ENCODE results near the gene CLN3. TPM values are rescaled to one million over a fixed set of nuclear protein-coding genes. Genes with fewer than 3 reads are reported as not detected.
"Not testable (repeated sequence)": the region's sequence is repeated elsewhere in the genome, so short reads cannot be mapped to it uniquely, and the experiment has no call there.

The CLN3 gene
- total RNA-seq, 1 experiment from 2014 or later: 62.7 TPM

GRCh38 chr16:28495795-28496749, 4.2 kb upstream of the CLN3 start:
- in situ Hi-C loops (cut with HindIII; ENCODE audit: low sequenced_read_pairs): no loop called here
- DNase-seq (ENCODE audit: low spot score): no peak

- DNase-seq (ENCODE audit: low spot score): peak; percentile 12
- in situ Hi-C loops (cut with HindIII; ENCODE audit: low sequenced_read_pairs): no loop called here
Measured at GRCh38 chr16:28495098-28495793, 3.4 kb upstream of the CLN3 start.

- no peak for DNase-seq (ENCODE audit: low spot score)
- in situ Hi-C loops (cut with HindIII; ENCODE audit: low sequenced_read_pairs): no loop called here
Measured at GRCh38 chr16:28494121-28494851, 2.4 kb upstream of the CLN3 start, which contains the start of gene APOBR. Gene APOBR (plus strand): TSS chr16:28494643. CDS start chr16:28494682, 39 bp downstream.

DNA sequence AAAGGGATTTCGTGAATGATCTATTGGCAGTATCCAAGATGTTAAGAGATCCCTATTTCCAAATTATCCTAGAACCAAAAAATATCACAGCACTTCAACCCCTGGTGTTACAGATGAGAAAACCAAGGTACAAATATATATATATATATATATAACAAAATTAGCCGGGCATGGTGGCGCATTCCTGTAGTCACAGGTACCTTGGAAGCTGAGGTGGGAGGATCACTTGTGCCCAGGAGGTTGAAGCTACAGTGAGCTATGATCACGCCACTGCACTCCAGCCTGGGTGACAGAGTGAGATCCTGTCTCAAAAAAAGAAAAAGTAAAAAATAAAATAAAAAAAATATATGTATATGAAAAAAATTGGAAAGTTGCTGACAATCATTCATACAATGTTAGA, 637 bp upstream of the CLN3 start:
- no peak for DNase-seq (ENCODE audit: low spot score)
- in situ Hi-C loops (cut with HindIII; ENCODE audit: low sequenced_read_pairs): no loop called here

DNA sequence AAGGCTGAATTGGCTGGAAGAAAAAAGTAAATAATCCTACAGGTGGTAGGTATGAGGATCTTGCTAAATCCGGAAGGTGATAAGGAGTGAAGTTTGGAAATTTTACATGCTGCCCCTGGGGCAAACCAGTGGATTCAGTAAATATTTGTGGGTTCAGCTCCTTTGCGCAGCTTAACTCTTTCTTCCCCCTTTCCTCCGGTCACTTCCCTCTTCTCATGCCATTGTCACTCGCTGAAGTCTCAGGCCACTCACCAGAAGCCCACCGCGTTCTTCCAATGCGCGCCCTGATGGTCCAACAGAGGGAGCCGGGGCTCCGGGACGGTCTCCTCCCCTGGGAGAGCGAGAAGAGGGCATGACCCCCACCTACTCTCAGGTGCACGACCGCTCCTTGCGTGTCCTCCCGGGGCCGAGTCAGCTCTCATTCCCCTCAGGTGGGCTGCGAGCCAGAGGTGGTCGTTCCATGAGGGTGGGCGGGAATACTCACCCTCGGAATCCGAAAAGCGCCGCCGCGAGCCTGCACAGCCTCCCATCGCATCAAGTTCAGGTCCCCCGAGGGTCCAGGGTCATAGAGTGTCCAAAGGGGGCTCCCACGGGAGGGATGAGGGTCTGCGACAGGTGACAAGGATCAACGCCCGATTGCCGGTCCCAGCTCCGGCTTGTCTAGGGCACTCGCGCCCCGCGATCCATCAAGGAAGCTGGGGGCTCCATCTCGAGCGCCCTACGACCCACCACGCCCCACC, 474 bp downstream of the CLN3 start:
- DNase-seq (ENCODE audit: low spot score): peak; percentile 18
- in situ Hi-C loops (cut with HindIII; ENCODE audit: low sequenced_read_pairs): no loop called here

GRCh38 chr16:28486266-28486665, 5.6 kb downstream of the CLN3 start:
- in situ Hi-C loops (cut with HindIII; ENCODE audit: low sequenced_read_pairs): no loop called here
- DNase-seq (ENCODE audit: low spot score): no peak

DNA sequence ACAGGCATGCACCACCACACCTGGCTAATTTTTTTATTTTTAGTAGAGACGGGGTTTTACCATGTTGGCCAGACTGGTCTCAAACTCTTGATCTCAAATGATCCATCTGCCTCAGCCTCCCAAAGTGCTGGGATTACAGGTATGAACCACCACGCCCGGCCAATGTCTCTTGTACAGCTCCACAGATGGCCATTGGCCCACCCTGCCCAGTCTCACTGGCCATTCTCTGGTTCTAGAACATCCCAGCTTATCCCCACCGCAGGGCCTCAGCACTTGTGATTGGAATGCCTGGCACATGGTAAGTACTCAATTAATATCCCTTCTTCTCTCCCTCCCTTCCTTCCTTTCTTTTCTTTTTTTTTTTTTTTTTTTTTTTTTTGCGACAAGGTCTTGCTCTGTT, 8.5 kb downstream of the CLN3 start:
- in situ Hi-C loops (cut with HindIII; ENCODE audit: low sequenced_read_pairs); DNase-seq (ENCODE audit: low spot score): not testable (repeated sequence)

GRCh38 chr16:28482026-28482425, 9.8 kb downstream of the CLN3 start:
- DNase-seq (ENCODE audit: low spot score): no peak
- in situ Hi-C loops (cut with HindIII; ENCODE audit: low sequenced_read_pairs): no loop called here

DNA sequence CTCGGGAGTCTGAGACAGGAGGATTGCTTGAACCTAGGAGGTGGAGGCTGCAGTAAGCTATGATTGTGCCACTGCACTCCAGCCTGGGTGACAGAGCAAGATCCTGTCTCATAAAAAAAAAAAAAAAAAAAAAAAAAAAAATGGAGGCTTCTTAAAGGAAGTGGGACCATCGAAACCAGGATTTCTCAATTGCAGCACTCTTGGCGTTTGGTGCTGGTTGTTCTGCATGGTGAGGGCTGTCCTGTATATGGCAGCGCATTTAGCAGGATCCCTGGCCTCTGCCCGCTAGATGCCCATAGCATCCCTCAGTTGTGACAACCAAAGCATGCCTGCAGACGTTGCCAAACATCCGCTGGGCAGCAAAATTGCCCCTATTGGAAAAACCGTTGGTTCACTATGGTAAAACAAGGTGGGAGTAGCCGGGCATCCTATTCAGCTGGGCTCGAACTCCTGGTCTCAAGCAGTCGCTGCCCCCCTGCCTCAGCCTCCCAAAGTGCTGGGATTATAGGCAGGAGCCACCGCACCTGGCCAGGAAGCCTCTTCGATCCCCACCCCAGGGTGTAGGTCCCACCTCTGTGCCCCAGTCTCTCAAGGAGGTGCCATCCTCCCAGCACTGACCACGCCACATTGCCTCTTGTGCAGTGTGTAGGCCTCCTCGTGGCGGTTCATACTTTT, 13.2 kb downstream of the CLN3 start:
- in situ Hi-C loops (cut with HindIII; ENCODE audit: low sequenced_read_pairs): no loop called here
- no peak for DNase-seq (ENCODE audit: low spot score)

- in situ Hi-C loops (cut with HindIII; ENCODE audit: low sequenced_read_pairs): no loop called here
- DNase-seq (ENCODE audit: low spot score): no peak
Measured at GRCh38 chr16:28477311-28477920, 14.5 kb downstream of the CLN3 start.

DNA sequence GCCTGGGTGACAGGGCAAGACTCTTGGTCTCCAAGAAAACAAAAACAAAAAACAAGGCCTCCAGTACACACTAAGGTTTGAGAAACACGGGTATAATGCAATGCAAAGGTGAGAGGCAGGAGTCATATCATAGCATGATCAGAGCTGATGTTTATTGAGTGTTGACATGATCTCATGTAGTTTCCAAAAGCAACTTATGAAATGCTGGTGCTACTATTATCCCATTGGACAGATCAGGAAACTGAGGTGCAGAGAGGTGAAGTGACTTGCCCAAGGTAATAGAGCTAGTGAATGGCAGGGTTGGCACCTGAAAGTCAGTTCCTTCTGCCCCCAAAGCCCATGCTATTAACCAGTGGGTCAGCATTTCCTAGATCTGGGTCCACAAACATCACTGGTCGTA, 16.7 kb downstream of the CLN3 start:
- in situ Hi-C loops (cut with HindIII; ENCODE audit: low sequenced_read_pairs): no loop called here
- no peak for DNase-seq (ENCODE audit: low spot score)

DNA sequence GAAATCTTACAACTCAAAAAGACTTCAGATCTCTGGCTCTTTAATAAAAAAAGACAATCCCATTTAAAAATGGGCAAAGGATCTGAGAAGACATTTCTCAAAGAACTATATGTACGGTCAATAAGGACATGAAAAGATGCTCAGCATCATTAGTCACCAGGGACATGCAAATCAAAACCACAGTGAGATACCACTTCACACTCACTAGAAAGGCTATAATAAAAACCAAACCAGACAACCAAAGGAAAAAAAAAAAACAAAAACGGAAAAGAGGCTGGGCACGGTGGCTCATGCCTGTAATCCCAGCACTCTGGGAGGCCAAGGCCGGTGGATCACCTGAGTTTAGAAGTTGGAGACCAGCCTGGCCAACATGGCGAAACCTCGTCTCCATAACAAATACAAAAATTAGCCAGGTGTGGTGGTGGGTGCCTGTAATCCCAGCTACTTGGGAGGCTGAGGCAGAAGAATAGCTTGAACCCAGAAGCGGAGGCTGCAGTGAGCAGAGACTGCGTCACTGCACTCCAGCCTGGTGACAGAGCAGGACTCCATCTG, 18.1 kb downstream of the CLN3 start:
- no peak for DNase-seq (ENCODE audit: low spot score)
- in situ Hi-C loops (cut with HindIII; ENCODE audit: low sequenced_read_pairs): no loop called here

DNA sequence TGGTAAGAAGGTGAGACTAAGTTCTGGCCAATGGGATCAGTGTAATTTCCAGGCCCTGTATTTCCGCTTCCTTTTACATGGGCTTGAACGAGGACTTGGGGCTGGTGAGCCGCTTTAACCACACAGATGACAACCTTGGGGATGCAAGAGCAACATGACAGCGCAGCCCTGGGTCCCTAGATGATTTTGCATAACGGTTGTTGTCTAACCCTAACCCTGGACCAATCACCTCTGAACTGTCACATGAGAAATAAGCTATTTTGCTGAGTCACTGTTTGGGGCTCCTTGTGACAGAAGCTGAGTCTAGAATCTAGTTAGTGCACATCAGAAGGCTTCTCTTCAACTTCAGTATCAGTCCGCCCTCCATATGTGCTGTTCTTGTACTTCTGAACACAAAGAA, 44.8 kb downstream of the CLN3 start:
- in situ Hi-C loops (cut with HindIII; ENCODE audit: low sequenced_read_pairs); DNase-seq (ENCODE audit: low spot score): not testable (repeated sequence)

- in situ Hi-C loops (cut with HindIII; ENCODE audit: low sequenced_read_pairs); DNase-seq (ENCODE audit: low spot score): not testable (repeated sequence)
Measured at GRCh38 chr16:28446388-28446787, 45.5 kb downstream of the CLN3 start.

DNA sequence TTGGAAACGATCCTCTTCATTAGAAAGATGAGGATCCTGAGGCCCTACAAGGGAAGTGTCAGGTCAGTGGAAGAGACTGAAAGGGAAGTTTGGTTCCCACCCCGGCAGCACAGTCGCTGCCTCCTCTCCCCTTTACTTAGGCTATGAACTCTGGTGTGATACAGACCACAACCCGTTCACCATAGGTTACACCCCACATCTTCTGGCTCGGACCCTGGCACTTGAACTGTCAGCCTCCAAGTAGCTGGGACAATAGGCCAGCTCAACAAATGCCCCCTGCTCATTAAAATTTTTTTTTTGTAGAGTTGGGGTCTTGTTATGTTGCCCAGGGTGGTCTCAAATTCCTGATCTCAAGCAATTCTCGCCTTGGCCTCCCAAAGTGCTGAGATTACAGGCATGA, 47.9 kb downstream of the CLN3 start:
- in situ Hi-C loops (cut with HindIII; ENCODE audit: low sequenced_read_pairs); DNase-seq (ENCODE audit: low spot score): not testable (repeated sequence)

- DNase-seq (ENCODE audit: low spot score); in situ Hi-C loops (cut with HindIII; ENCODE audit: low sequenced_read_pairs): not testable (repeated sequence)
Measured at GRCh38 chr16:28438899-28439298, 53.0 kb downstream of the CLN3 start.

DNA sequence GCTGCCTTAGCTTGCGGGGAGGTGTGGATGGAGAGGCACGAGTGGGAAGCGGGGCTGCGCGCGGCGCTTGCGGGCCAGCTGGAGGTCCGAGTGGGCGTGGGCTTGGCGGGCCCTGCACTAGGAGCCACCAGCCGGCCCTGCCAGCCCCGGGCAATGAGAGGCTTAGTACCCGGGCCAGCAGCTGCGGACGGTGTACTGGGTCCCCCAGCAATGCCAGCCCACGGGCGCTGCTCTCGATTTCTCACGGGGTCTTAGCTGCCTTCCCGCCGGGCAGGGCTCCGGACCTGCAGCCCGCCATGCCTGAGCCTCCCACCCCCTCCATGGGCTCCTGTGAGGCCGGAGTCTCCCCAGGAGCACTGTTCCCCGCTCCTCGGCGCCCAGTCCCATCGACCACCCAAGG, 56.5 kb downstream of the CLN3 start:
- DNase-seq (ENCODE audit: low spot score); in situ Hi-C loops (cut with HindIII; ENCODE audit: low sequenced_read_pairs): not testable (repeated sequence)
